MM.1S (cell line): ENCODE results near the gene NUP62.

Experiments
- DNase-seq: peaks from one replicate; pipeline ENCODE4 v3.0.0-alpha.2; 2015
- H2AFZ ChIP-seq: fragments of 300-600 bp; sonication (generic); 2 replicates; pipeline ENCODE4 v1.6.0; 2016; ENCODE audit warnings: antibody characterized with exemption, low read length
- H3F3A ChIP-seq: fragments of 300-600 bp; sonication (generic); 2 replicates; pipeline ENCODE4 v1.6.1; 2016; ENCODE audit warnings: mild to moderate bottlenecking, antibody characterized with exemption, low read length, moderate library complexity, mixed read lengths; ENCODE audit not compliant: insufficient read depth
- H3K27ac ChIP-seq: fragments of 300-600 bp; sonication (generic); 2 replicates; pipeline ENCODE4 v1.5.1; 2016; ENCODE audit warnings: mild to moderate bottlenecking, low read length
- H3K27me3 ChIP-seq: fragments of 300-600 bp; sonication (generic); replicated peaks from 2 replicates; pipeline ENCODE4 v1.6.0; 2016; ENCODE audit warnings: low read length; ENCODE audit not compliant: insufficient read depth
- H3K36me3 ChIP-seq: fragments of 300-600 bp; sonication (generic); replicated peaks from 2 replicates; pipeline ENCODE4 v1.6.1; 2016; ENCODE audit warnings: mild to moderate bottlenecking, low read length, mixed read lengths; ENCODE audit not compliant: insufficient read depth
- H3K4me1 ChIP-seq: fragments of 300-600 bp; sonication (generic); 2 replicates; pipeline ENCODE4 v1.6.1; 2016; ENCODE audit warnings: low read length, mixed read lengths
- H3K4me2 ChIP-seq: fragments of 300-600 bp; sonication (generic); 2 replicates; pipeline ENCODE4 v1.6.0; 2016; ENCODE audit warnings: low read depth, low read length
- H3K4me3 ChIP-seq: fragments of 300-600 bp; sonication (generic); 2 replicates; pipeline ENCODE4 v1.5.1; 2016; ENCODE audit warnings: low read length, mixed read lengths
- H3K79me2 ChIP-seq: fragments of 300-600 bp; sonication (generic); 2 replicates; pipeline ENCODE4 v1.6.1; 2016; ENCODE audit warnings: mixed run types, low read length, mixed read lengths
- H3K9ac ChIP-seq: fragments of 300-600 bp; sonication (generic); 2 replicates; pipeline ENCODE4 v1.6.1; 2016; ENCODE audit warnings: low read length, mixed read lengths
- H3K9me2 ChIP-seq: fragments of 300-600 bp; sonication (generic); replicated peaks from 2 replicates; pipeline ENCODE4 v1.6.1; 2016; ENCODE audit warnings: mild to moderate bottlenecking, low read length, mixed read lengths; ENCODE audit not compliant: insufficient read depth
- H3K9me3 ChIP-seq: fragments of 300-600 bp; sonication (generic); replicated peaks from 2 replicates; pipeline ENCODE4 v1.6.1; 2016; ENCODE audit warnings: mild to moderate bottlenecking, low read length, mixed read lengths; ENCODE audit not compliant: insufficient read depth
- H4K20me1 ChIP-seq: fragments of 300-600 bp; sonication (generic); 2 replicates; pipeline ENCODE4 v1.6.1; 2016; ENCODE audit warnings: mild to moderate bottlenecking, low read length, moderate library complexity, mixed read lengths; ENCODE audit not compliant: insufficient read depth
- EZH2 ChIP-seq: fragments of 300-600 bp; sonication (generic); optimal IDR thresholded peaks from 2 replicates; pipeline ENCODE3; 2017; ENCODE audit warnings: low read depth, mild to moderate bottlenecking, antibody characterized with exemption, low read length, mixed read lengths
- EZH2phosphoT487 ChIP-seq: fragments of 300-600 bp; sonication (generic); IDR thresholded peaks from 2 replicates; pipeline ENCODE4 v1.6.1; 2018; ENCODE audit warnings: antibody characterized with exemption, low read length
- TF ChIP-seq, protein P1 (sequence below): fragments of 300-600 bp; sonication (generic); IDR thresholded peaks from 2 replicates; pipeline ENCODE4 v1.5.1; 2016; ENCODE audit warnings: antibody characterized with exemption, low read length, mixed read lengths

NUP62 gene

DNA sequence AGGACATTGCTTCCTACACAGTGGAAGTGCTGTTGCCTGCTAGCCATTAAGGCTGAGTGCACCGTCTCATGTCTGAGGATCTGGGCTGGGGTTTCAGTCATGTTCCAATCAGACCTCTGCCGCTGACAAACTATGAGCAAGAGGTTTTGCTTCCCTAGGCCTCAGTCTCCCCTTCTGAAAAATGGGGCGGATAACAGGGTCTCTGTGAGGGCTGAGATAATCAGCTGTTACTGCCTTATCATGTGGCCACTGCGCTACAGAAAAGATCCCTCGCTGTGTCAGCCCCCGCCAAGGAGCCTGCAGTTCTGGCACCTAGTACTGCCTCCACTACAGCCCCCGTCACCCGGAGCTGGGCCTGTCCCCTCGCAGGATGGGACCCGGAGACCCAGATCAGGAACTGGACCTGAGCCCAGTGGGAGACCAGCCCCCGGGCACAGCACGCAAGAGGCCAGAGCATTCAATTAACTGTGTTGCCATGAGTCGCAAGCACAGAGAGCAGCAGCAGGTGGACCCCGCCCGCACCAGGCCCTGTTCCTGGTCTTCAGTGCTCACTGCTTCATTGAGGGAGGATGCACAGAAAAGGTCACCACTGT lies 58.9 kb downstream of the NUP62 start:
- no peaks in the 10 kb centered on the region for H4K20me1 ChIP-seq
- no peaks in the 10 kb centered on the region for H3K9me2 ChIP-seq
- H3K4me1 ChIP-seq, result peaks cover 32% of the 10 kb centered on the region
- H2AFZ ChIP-seq, result peak overlapping the region; percentile 63
- no peak for TF ChIP-seq EZH2phosphoT487
- TF ChIP-seq, protein P1, sequence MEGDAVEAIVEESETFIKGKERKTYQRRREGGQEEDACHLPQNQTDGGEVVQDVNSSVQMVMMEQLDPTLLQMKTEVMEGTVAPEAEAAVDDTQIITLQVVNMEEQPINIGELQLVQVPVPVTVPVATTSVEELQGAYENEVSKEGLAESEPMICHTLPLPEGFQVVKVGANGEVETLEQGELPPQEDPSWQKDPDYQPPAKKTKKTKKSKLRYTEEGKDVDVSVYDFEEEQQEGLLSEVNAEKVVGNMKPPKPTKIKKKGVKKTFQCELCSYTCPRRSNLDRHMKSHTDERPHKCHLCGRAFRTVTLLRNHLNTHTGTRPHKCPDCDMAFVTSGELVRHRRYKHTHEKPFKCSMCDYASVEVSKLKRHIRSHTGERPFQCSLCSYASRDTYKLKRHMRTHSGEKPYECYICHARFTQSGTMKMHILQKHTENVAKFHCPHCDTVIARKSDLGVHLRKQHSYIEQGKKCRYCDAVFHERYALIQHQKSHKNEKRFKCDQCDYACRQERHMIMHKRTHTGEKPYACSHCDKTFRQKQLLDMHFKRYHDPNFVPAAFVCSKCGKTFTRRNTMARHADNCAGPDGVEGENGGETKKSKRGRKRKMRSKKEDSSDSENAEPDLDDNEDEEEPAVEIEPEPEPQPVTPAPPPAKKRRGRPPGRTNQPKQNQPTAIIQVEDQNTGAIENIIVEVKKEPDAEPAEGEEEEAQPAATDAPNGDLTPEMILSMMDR, result no peak
- no peak for TF ChIP-seq EZH2
- H3K27me3 ChIP-seq, result no peaks in the 10 kb centered on the region
- no peaks in the 10 kb centered on the region for H3K9me3 ChIP-seq
- peaks cover 51% of the 10 kb centered on the region for H3K79me2 ChIP-seq
- peak overlapping the region; percentile 63; the same call in 1 of the 2 replicates for H3K9ac ChIP-seq
- peaks cover 35% of the 10 kb centered on the region for H3F3A ChIP-seq
- no peak for DNase-seq
- peak overlapping the region; percentile 70; the same call in 1 of the 2 replicates for H3K27ac ChIP-seq
- H3K4me3 ChIP-seq, result peak overlapping the region; percentile 68
- H3K4me2 ChIP-seq, result peak overlapping the region; percentile 86
- no peaks in the 10 kb centered on the region for H3K36me3 ChIP-seq

DNA sequence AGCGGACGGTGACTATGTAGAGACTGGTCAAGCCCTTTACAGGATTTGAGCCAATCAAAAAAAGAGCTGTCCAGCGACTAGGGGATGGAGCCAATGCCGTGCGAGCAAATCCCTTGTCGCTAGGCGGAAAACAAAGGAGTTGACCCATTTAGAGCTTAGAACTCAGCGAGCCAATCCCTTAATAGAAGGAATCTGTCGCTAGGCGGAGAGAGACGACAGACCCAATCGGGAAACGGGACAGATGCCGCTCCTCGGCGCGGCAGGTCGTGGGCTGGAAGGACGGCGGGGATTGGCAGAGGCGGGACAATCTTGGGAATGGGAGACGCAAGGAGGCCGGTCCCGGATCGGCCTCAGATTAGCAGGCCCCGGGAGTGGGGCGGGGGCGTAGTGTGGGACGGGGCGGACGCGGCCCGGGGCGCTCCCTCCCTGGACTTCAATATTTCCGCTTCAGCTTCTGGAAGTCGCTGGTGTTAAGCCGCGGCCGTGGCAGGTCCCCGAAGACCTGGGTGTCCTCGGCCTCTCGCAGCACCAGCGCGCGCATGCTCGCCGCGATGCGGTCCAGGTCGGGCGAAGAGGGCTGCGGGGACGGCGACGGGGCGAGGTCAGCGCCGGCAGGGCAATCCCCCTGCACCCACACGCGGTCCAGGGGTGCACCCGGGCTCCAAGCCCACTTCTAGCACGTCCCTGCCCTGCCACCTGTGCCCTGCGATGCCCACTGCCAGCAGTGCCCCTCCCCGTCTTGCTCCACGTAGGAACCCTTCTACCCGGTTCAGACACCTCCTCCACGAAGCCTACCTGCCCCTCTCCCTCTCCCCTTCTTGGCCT lies 59.6 kb downstream of the NUP62 start:
- Histone ChIP-seq H3K79me2 (peaks cover 51% of the 10 kb centered on the region), H3K4me2 (peak overlapping the region; percentile 94), H2AFZ (peak overlapping the region; percentile 63), H3F3A (peaks cover 35% of the 10 kb centered on the region), H3K4me1 (peaks cover 30% of the 10 kb centered on the region), H3K27me3 (no peaks in the 10 kb centered on the region), H3K9me3 (no peaks in the 10 kb centered on the region), H3K9me2 (no peaks in the 10 kb centered on the region), H3K36me3 (no peaks in the 10 kb centered on the region; the same call in 1 of the 2 replicates), H3K27ac (peak overlapping the region; percentile 70; the same call in 1 of the 2 replicates), H3K9ac (peak overlapping the region; percentile 63), H3K4me3 (peak overlapping the region; percentile 68), H4K20me1 (no peaks in the 10 kb centered on the region)
- peak; percentile 99 for DNase-seq
- TF ChIP-seq EZH2 (no peak), EZH2phosphoT487 (no peak)
- TF ChIP-seq, protein P1, result no peak

DNA sequence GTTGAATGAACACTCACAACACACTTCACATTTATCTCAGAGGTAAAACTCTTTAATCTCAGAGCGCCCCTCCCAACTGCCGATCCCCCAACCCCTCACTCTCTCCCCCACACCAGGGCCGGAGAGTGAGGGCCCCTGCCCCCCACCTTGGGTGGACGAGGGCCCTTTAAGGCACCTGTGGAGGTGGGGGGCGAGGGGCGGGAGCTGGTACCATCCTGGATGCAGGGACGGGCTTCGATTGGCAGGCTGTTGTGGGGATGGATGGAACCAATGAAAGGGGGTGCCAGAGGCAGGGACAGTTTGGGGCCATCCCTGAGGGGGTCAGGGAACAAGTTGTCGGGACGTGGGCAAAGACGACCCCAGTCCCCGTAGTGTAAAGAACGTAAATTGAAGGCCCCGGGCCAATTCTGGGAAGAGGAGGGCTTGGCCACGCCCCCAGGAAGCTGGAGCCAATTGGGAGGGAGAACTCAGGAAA lies 60.3 kb downstream of the NUP62 start:
- Histone ChIP-seq H2AFZ (peak overlapping the region; percentile 57; the same call in 1 of the 2 replicates), H3F3A (peaks cover 35% of the 10 kb centered on the region), H3K36me3 (peaks cover 4% of the 10 kb centered on the region), H3K27ac (peak overlapping the region; percentile 21; the same call in 1 of the 2 replicates), H3K9me3 (no peaks in the 10 kb centered on the region), H3K4me2 (peak overlapping the region; percentile 94), H3K27me3 (no peaks in the 10 kb centered on the region), H3K9me2 (no peaks in the 10 kb centered on the region), H3K79me2 (peaks cover 51% of the 10 kb centered on the region), H3K9ac (peak overlapping the region; percentile 5; the same call in 1 of the 2 replicates), H4K20me1 (no peaks in the 10 kb centered on the region), H3K4me1 (peaks cover 30% of the 10 kb centered on the region), H3K4me3 (peak overlapping the region; percentile 49)
- DNase-seq, result no peak
- TF ChIP-seq, protein P1, result no peak
- TF ChIP-seq EZH2 (no peak), EZH2phosphoT487 (no peak)
